ENCODE results near the gene SLC39A11. TPM values are rescaled to one million over a fixed set of nuclear protein-coding genes. Genes with fewer than 3 reads are reported as not detected.

The SLC39A11 gene
- total RNA-seq, 1 donor from 2014 or later: 26.0 TPM

GRCh38 chr17:72928454-72929136, 163.9 kb downstream of the SLC39A11 start:
- H3K27ac Mint-ChIP-seq: no peak overlapping the region

GRCh38 chr17:72927760-72928159, 164.7 kb downstream of the SLC39A11 start:
- no peak overlapping the region for H3K27ac Mint-ChIP-seq
- no peak for TF ChIP-seq CTCF (IDR thresholded peaks at IDR 0.05; ENCODE audit: unreplicated experiment)

More at GRCh38 chr17:72928454-72929136, 163.9 kb downstream of the SLC39A11 start:
- no peaks in the 10 kb centered on the region for H3K36me3 Mint-ChIP-seq
- DNase-seq (ENCODE audit: low spot score in 2 of 2, unreplicated experiment in 2 of 2): no peak
- H3K4me1 Mint-ChIP-seq: no peaks in the 10 kb centered on the region
- no peak for TF ChIP-seq CTCF (IDR thresholded peaks at IDR 0.05; ENCODE audit: unreplicated experiment)
- no peaks in the 10 kb centered on the region for H3K9me3 Mint-ChIP-seq
- no peaks in the 10 kb centered on the region for H3K27me3 Mint-ChIP-seq (ENCODE audit: low read depth)
- H3K4me3 Mint-ChIP-seq: no peak overlapping the region

GRCh38 chr17:72927146-72927545, 165.3 kb downstream of the SLC39A11 start:
- no peaks in the 10 kb centered on the region for H3K27me3 Mint-ChIP-seq (ENCODE audit: low read depth)
- H3K27ac Mint-ChIP-seq: no peak overlapping the region
- no peaks in the 10 kb centered on the region for H3K9me3 Mint-ChIP-seq
- H3K36me3 Mint-ChIP-seq: no peaks in the 10 kb centered on the region
- no peaks in the 10 kb centered on the region for H3K4me1 Mint-ChIP-seq
- TF ChIP-seq CTCF (IDR thresholded peaks at IDR 0.05; ENCODE audit: unreplicated experiment): no peak
- no peak for DNase-seq (ENCODE audit: low spot score in 2 of 2, unreplicated experiment in 2 of 2)
- no peak overlapping the region for H3K4me3 Mint-ChIP-seq

More at GRCh38 chr17:72927760-72928159, 164.7 kb downstream of the SLC39A11 start:
- Mint-ChIP-seq H3K4me3 (no peak overlapping the region), H3K4me1 (no peaks in the 10 kb centered on the region), H3K36me3 (no peaks in the 10 kb centered on the region), H3K9me3 (no peaks in the 10 kb centered on the region), H3K27me3 (ENCODE audit: low read depth) (no peaks in the 10 kb centered on the region)
- no peak for DNase-seq (ENCODE audit: low spot score in 2 of 2, unreplicated experiment in 2 of 2)

- no peak for DNase-seq (ENCODE audit: low spot score in 2 of 2, unreplicated experiment in 2 of 2)
- Mint-ChIP-seq H3K36me3 (no peaks in the 10 kb centered on the region), H3K27ac (no peak overlapping the region), H3K4me1 (no peaks in the 10 kb centered on the region), H3K4me3 (no peak overlapping the region), H3K9me3 (no peaks in the 10 kb centered on the region), H3K27me3 (ENCODE audit: low read depth) (no peaks in the 10 kb centered on the region)
- no peak for TF ChIP-seq CTCF (IDR thresholded peaks at IDR 0.05; ENCODE audit: unreplicated experiment)
These were observed 166.3 kb downstream of the SLC39A11 start for GRCh38 chr17:72926171-72926570.

GRCh38 chr17:72924196-72924595, 168.3 kb downstream of the SLC39A11 start:
- no peak for DNase-seq (ENCODE audit: low spot score in 2 of 2, unreplicated experiment in 2 of 2)
- Mint-ChIP-seq H3K27me3 (ENCODE audit: low read depth) (no peaks in the 10 kb centered on the region), H3K4me3 (no peak overlapping the region), H3K9me3 (no peaks in the 10 kb centered on the region), H3K27ac (no peak overlapping the region), H3K36me3 (no peaks in the 10 kb centered on the region), H3K4me1 (no peaks in the 10 kb centered on the region)
- TF ChIP-seq CTCF (IDR thresholded peaks at IDR 0.05; ENCODE audit: unreplicated experiment): no peak
